AG10803 (cell line): ENCODE data around the gene SHOC1.

ENCODE experiments used
- DNase-seq: peaks from one replicate; pipeline ENCODE4 v3.0.0; 2010; ENCODE audit warnings: low read depth
- H3K4me3 ChIP-seq: 2 replicates; pipeline ENCODE4 v1.5.1; 2011; ENCODE audit warnings: mild to moderate bottlenecking, low read length, control low read depth
- TF ChIP-seq, protein P1 (sequence below): conservative IDR thresholded peaks from 2 replicates; pipeline ENCODE4 v1.5.1; 2011; ENCODE audit warnings: mild to moderate bottlenecking, low read length, control low read depth, inconsistent platforms

The SHOC1 gene

DNA sequence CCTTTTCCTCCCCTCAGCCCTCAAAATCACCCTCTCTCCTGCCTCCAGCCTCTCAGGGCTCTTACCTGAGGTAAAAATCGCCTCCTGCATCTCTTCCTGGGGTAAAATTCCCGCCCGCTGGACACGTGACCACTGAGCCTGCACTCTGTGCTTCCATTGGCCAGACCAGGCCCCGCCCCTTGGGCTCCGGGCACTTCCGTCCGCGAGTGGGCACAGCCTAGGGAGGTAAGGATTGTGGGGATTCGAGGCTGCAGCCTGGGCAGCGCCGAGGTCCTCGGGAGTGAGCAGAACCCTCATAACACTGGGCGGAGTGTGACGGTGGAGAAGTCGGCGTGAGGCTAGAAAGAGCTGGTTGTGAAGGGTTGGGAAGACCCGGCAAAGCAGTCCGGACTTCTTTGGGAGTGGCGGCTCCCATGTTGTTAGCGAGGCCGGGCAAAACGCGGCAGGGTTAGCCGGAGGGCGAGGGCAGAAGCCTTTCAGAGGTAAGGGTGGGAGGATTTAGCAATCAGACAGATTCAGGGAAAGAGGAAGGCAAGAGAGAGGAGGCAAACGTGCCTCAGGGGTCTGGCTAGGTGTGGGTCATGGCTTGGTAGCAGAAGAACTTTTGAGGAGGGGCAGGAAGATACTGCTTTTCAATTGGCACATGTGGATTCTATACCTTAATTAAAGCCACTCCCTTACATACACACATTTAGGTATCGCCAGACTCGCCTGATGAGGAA, at the start of gene SHOC1:
TSS of gene SHOC1 (minus strand) at position 103 of the 722 bp plus-strand sequence. CDS start 3,519 bp downstream, outside the sequence.
- no peak for DNase-seq
- TF ChIP-seq, protein P1, sequence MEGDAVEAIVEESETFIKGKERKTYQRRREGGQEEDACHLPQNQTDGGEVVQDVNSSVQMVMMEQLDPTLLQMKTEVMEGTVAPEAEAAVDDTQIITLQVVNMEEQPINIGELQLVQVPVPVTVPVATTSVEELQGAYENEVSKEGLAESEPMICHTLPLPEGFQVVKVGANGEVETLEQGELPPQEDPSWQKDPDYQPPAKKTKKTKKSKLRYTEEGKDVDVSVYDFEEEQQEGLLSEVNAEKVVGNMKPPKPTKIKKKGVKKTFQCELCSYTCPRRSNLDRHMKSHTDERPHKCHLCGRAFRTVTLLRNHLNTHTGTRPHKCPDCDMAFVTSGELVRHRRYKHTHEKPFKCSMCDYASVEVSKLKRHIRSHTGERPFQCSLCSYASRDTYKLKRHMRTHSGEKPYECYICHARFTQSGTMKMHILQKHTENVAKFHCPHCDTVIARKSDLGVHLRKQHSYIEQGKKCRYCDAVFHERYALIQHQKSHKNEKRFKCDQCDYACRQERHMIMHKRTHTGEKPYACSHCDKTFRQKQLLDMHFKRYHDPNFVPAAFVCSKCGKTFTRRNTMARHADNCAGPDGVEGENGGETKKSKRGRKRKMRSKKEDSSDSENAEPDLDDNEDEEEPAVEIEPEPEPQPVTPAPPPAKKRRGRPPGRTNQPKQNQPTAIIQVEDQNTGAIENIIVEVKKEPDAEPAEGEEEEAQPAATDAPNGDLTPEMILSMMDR = no peak
- H3K4me3 ChIP-seq = no peak within 1 kb of the TSS

DNA sequence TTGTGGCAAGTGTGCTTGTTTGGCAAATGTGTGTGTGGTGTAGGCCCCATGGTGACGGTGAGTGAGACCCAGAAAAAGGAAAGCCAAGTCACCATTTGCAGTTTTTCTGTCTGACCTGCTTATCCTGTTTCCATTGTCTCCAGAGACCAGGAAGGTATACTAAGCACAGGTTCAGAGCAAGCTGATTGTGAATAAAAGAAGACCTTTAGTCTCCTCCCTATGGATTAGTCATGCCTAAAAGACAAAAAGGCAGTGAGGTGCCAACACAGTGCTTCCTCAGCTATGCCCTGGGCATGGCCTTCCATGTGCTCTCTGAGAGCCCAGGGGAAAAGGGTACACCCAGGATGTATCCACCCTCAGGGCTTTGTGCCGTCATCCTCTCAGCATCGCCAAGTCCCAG, 49.2 kb upstream of the SHOC1 start:
- DNase-seq = no peak
- TF ChIP-seq, protein P1 = no peak
- no peak overlapping the region for H3K4me3 ChIP-seq

DNA sequence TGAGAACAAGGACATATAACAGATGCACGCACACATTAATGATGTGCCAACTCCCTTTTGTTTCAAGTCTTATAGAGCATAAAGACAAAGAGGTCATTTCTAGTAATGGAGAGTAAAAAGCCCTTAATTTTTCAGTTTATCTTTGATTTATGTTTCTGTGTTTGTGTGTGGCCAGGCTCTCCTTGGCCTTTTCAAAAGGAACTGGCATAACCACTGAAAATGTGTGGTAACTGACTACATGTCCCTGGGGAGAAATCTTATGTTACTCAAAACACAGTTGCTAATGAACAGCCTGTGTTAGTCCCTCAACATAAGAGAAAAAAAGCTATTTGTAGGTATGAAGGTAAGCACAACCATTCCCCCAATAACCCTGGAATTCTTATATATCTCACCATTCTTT, 47.6 kb upstream of the SHOC1 start:
- H3K4me3 ChIP-seq = no peak overlapping the region
- TF ChIP-seq, protein P1 = no peak
- peak; percentile 84 for DNase-seq

DNA sequence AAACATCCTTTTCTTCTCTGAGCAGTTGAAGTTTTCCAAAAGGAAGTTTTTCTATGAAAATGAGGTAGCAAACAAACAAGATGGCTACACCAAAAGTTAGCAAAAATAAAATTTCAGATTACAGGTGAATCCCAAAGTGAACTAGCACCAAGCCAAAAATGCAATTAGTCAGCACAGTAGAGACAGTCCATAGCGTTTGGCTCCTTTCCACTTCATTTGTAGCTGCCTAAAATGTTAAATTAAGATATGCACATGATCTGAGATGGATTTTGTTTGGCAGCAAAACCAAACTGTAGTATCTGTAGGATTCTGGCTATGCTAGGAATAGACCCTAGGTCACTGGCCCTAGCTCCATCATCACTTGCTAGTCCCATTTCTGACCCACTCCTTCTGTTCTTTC, 45.7 kb upstream of the SHOC1 start:
- no peak overlapping the region for H3K4me3 ChIP-seq
- no peak for DNase-seq
- TF ChIP-seq, protein P1 = no peak

DNA sequence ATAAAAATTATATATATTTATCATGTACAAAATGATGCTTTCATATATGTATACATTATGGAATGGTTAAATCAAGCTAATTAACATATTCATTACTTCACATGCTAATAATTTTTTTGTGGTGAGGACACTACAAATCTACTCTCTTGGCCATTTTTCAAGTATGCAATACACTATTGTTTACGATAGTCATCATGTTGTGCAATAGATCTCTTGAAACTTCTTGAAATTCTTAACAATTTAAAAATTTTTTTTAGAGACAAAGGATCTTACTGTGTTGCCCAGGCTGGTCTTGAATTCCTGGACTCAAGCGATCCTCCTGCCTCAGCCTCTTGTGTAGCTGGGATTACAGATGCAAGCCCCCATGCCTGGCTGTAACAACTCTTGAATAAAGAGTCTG, 45.2 kb upstream of the SHOC1 start:
- TF ChIP-seq, protein P1 = no peak
- DNase-seq = peak; percentile 81
- no peak overlapping the region for H3K4me3 ChIP-seq

DNA sequence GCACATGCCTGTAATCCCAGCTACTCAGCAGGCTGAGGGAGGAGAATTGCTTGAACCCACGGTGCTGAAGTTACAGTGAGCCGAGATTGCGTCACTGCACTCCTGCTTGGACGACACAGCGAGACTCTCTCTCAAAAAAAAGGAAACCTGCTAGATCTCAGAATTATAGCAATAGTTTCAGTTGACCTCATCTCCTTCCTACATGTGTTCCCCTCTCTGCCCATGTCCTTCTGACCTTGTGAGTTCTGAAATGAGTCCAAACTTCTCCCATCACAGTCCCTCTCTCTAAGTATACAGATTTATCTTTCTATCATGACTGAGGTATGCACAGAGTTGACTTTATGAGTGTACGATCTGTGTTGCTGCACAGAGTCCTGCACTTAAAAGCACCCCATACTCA, 44.6 kb upstream of the SHOC1 start:
- no peak overlapping the region for H3K4me3 ChIP-seq
- peak; percentile 66 for DNase-seq
- TF ChIP-seq, protein P1 = no peak

DNA sequence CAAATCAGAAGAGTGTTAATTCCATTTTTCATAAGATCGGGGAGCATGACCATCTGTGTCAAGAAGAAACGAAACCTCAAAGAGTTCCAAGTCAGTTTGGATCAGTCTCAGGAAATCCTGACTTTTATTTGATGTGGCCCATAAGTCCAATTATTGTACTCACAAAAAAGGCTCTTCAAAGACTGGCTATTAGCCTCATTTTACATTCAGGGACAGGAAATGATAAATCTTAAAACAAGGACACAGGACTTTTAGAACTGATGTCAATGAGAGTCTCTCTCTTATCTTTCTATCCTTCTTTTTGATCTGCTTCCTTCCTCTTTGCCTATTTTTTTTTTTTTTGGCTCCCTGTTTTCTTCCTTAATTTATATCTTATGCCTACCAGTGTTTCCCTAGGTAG, 43.7 kb upstream of the SHOC1 start:
- TF ChIP-seq, protein P1 = no peak

More for the DNA sequence above, 43.7 kb upstream of the SHOC1 start:
- no peak for DNase-seq
- no peak overlapping the region for H3K4me3 ChIP-seq
